ENCODE measurements around the gene ACAN.

- TF ChIP-seq CTCF (IDR thresholded peaks at IDR 0.05) (no peak), POLR2A (IDR thresholded peaks at IDR 0.05) (no peak)
These were observed 96.0 kb downstream of the ACAN start for GRCh38 chr15:88899251-88899650.

All from tibial nerve (tissue), 3 donors.